GM20000 (cell line): ENCODE measurements around the gene PSTPIP2.

Source experiments
- DNase-seq: peaks from one replicate; pipeline ENCODE4 v3.0.0; 2012; ENCODE audit warnings: low spot score
- CTCF ChIP-seq: IDR thresholded peaks from 2 replicates; pipeline ENCODE4 v1.5.1; 2012; ENCODE audit warnings: mild to moderate bottlenecking, control low read depth; ENCODE audit errors: extremely low read depth, missing control alignments

PSTPIP2 gene

DNA sequence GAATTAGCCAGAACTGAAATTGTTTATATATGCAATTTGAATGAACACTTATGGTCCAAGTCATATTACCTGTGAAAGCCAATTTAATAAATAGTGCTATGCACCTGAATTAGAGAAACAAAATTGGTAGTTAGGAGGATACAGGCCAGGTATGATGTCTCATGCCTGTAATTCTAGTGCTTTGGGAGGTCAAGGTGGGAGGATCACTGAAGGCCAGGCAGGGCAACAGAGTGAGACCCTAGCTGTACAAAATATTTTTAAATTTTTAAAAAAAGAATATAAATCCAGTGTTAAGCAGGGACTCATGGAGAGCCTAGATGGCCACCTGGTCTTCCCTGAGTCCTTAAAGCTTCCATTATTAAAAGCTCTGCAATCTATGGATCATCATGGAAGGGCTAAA lies 7.3 kb upstream of the PSTPIP2 start:
- no peak for TF ChIP-seq CTCF
- no peak for DNase-seq

- peak; percentile 59 for DNase-seq
These were observed 1.6 kb upstream of the PSTPIP2 start for GRCh38 chr18:46073474-46074331.

DNA sequence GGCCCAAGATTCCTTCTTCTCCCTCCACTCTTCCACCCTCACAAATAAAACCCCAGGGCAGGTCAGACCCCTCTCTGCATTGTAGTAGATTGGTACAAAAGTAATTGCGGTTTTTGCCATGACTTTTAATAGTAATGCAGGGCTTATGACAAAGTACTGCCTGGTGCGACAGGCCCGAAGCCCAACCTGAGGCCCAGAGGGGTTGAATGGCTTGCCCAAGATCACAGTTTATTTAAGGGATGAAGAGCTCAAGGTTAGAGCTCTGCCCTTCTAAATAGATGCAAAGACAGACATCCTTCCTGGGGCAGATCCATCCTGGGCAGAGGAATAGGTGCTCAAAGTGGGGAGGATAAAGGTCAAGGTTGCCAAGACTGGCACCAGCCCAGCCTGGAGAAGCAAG lies 899 bp upstream of the PSTPIP2 start:
- TF ChIP-seq CTCF = no peak
- no peak for DNase-seq

More at GRCh38 chr18:46073474-46074331, 1.6 kb upstream of the PSTPIP2 start:
- peak; percentile 47 for TF ChIP-seq CTCF

- DNase-seq = no peak
- TF ChIP-seq CTCF = no peak
These were observed 362 bp upstream of the PSTPIP2 start for GRCh38 chr18:46072376-46072867.

- TF ChIP-seq CTCF = no peak
- DNase-seq = peak; percentile 20
These were observed 1.0 kb downstream of the PSTPIP2 start for GRCh38 chr18:46070815-46071652.

- DNase-seq = no peak
- TF ChIP-seq CTCF = no peak
These were observed 1.8 kb downstream of the PSTPIP2 start for GRCh38 chr18:46070232-46070631.

DNA sequence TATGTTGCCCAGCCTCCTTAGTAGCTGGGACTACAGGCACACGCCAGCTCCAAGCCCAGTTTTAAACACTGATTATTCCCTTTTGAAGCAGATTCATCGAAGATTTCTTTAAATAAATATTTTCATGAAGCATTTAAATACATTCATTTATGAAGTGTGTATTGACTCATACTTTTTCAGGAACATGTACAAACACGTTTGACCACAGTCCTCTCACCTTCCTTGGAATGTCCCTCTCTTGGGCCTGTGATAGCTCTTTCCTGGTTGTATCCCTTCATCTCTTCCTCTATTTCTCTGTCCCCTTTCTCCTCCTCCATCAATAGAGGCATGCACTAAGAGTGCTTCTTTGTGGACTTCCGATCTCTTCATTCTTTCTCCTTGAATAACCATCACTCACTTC lies 2.5 kb downstream of the PSTPIP2 start:
- DNase-seq = no peak
- no peak for TF ChIP-seq CTCF
